HG02852 (cell line): ENCODE measurements around the gene GPR78.
"Not testable (repeated sequence)": the region's sequence is repeated elsewhere in the genome, so short reads cannot be mapped to it uniquely, and the experiment has no call there.

ENCODE experiments used
- ATAC-seq: cut with Tn5 transposase; IDR thresholded peaks from one replicate; pipeline ENCODE4 v1.9.1; 2021; ENCODE audit warnings: mild to moderate bottlenecking, moderate library complexity; ENCODE audit not compliant: unreplicated experiment

The GPR78 gene

GRCh38 chr4:8560265-8561047 is 19.7 kb upstream of the GPR78 start:
- no peak for ATAC-seq

DNA sequence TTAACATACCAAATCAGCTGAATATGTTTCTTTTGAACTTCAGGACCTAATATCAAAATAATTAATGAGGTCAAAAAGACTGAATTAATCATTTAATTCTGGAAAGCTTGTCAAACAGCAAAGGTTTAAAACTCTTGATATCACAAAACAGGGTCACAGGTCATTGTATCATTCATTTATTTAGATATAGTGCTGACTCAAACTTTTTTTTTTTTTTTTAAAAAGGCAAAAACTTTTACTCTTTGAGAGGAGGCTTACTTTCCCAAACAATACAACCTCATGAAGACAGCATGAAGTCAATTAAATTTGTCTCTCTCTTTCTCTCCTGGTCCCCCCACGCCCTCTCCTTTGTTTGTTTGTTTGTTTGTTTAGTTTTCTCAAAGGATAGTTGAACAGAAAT is 15.6 kb upstream of the GPR78 start:
- no peak for ATAC-seq

- no peak for ATAC-seq
Observed at GRCh38 chr4:8568068-8568668, 12.0 kb upstream of the GPR78 start.

DNA sequence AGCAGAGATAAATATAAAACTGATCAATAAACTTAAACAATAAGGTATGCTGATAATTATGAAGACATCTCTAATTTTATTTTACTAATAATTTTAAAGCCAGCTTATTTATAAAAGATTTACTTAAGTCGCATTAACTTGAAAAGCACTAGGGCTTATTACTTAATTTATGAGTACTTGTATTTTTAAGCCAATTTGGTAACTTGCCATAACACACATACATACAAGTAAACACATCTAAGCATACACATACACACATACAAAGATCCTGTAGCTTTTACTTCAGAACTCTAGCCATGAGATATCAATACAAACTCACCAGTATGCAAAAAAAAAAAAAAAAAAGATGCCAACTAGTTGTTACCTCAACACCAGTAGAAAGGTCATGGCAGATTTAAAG is 10.0 kb upstream of the GPR78 start:
- no peak for ATAC-seq

GRCh38 chr4:8571702-8572685 is 8.2 kb upstream of the GPR78 start:
- no peak for ATAC-seq

DNA sequence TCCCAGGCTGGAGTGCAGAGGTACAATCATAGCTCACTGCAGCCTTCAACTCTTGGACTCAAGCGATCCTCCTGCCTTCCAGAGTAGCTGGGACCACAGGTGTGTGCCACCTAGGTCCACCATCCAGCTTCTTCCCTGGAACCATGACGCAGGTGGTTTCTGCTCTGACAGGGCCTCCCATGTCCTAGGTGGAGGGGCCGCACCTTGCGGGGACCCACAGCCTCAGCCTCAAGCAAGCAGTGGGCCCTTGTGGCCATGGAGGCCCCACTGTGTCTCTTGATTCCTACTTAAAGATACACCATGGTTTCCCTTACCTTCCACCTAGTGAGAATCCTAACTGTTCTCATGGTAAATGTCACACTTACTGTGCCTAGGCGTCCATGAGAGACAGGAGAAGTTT is 6.9 kb upstream of the GPR78 start:
- ATAC-seq = no peak

- ATAC-seq = no peak
Observed at GRCh38 chr4:8574796-8575370, 5.3 kb upstream of the GPR78 start.

- no peak for ATAC-seq
Observed at GRCh38 chr4:8575457-8575856, 4.7 kb upstream of the GPR78 start.

DNA sequence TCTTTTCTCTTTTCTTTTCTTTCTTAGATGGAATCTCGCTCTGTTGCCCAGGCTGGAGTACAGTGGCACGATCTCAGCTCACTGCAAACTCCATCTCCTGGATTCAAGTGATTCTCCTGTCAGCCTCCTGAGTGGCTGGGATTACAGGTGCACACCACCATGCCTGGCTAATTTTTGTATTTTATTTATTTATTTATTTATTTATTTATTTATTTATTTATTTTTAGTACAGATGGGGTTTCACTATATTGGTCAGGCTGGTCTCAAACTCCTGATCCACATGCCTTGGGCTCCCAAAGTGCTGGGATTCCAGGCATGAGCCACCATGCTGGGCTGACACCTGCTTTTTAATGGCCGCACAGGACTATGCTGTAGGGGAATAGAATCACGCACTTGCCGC is 3.6 kb upstream of the GPR78 start:
- ATAC-seq = not testable (repeated sequence)

- no peak for ATAC-seq
Observed at GRCh38 chr4:8577046-8577445, 3.1 kb upstream of the GPR78 start.

GRCh38 chr4:8577972-8578371 is 2.2 kb upstream of the GPR78 start:
- ATAC-seq = no peak

- no peak for ATAC-seq
Observed at GRCh38 chr4:8578717-8579116, 1.5 kb upstream of the GPR78 start.

- ATAC-seq = no peak
Observed at GRCh38 chr4:8579526-8580320, 469 bp upstream of the GPR78 start.

GRCh38 chr4:8581094-8581861 is 1.1 kb downstream of the GPR78 start:
- ATAC-seq = no peak

DNA sequence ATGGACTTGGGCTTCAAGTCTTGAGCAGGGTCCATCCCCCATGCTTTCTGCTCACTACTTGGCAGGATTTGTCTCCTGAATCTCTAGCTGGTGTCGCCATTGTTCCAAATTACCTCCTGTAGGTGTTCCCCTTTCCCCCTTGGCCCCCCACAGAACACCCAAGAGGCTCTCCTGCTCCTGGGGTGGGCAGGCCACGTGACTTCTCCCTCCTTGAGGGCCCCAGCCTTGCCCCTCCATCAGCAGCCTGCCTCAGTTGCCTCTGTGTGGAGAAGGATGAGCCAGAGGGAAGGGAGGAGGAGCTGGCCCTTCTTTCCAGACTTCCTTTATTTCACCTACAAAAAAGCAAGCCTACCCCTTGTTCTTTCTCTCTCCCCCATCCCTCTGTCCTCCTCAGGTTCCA is 1.8 kb downstream of the GPR78 start:
- ATAC-seq = no peak

DNA sequence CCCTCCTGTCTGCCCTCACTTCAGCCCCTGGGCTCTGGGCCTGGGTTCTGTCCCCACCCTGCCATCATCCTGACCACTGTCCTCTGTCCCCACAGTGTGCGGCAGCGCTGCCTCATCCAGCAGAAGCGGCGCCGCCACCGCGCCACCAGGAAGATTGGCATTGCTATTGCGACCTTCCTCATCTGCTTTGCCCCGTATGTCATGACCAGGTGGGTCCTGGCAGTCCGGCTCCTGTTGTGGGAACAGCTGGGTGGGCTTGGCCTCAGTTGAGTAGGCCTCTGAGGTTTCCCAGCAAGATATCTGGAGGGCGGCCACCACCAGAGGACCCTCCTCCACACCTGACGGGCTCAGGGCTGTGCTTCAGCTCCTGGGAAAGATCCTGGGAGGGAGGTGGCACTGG is 2.2 kb downstream of the GPR78 start:
- ATAC-seq = no peak

- no peak for ATAC-seq
Observed at GRCh38 chr4:8582941-8583654, 2.9 kb downstream of the GPR78 start.

GRCh38 chr4:8583655-8584025 is 3.4 kb downstream of the GPR78 start:
- no peak for ATAC-seq

DNA sequence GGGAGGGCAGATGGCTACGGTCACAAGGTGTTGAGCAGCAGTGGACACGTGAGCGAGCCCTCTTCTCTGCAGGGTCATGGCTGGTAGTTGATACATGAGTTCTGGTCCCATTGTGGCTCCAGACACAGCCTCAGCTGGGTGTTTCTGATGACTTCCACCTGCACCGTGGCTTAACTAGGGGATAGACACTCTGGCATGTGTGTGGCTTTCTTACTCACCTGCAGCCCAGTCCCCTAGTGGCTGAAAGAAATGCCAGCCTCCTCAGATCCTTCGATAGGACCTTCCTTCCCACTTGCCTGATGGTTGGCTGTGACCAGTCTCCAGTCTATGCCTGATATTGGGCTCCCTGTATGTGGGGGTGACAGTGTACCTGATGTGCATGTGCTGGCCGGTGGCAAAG is 5.0 kb downstream of the GPR78 start:
- ATAC-seq = no peak
